ENCODE results near the gene MED26.

The MED26 gene

DNA sequence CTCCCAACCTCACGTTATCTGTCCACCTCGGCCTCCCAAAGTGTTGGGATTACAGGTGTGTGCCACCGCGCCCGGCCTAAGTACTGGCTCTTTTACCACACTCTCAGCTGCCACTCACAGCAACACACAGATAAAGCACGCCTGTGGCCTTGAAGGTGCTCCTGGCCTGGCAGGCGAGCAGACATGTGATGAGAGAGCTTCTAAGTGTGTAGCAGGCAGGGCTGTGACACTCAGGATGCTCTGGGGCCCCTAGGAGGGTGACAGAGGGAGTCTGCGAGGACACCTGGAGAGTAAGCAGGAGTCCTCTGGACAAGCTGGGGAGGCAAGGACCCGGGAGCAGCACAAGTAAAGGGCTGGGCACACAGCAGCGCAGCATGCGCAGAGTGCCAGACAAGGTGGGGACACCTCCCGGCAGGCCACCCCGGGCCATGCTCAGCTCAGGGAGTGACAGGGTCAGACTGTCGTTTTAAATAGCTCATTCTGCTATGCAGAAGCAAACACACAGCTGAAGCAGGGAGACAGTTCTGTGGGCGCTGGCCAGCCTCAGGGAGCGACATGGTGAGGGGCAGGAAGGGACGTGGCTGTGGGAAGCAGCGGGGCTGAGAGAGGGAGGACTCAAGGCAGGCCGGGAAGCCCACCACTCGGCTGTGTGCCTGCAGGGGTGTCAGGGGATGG, 26.5 kb downstream of the MED26 start:
- Histone ChIP-seq H3K4me3 (ENCODE audit: low read length) (no peak overlapping the region), H3K9me2 (replicated peaks; ENCODE audit: insufficient read depth, low read length) (no peaks in the 10 kb centered on the region), H3K9ac (ENCODE audit: low read length) (no peak overlapping the region), H3K27me3 (replicated peaks; ENCODE audit: insufficient read depth, low read length) (no peaks in the 10 kb centered on the region), H4K20me1 (ENCODE audit: insufficient read depth, low read length) (0 out of 2 replicates have a peak, but pooled peaks cover 11% of the 10 kb centered on the region), H2AFZ (ENCODE audit: low read length) (no peak overlapping the region), H3K79me2 (ENCODE audit: low read length) (peaks cover 99% of the 10 kb centered on the region), H3K4me2 (ENCODE audit: low read depth, low read length) (no peak overlapping the region), H3F3A (ENCODE audit: insufficient read depth, low read length) (peaks cover 18% of the 10 kb centered on the region; the same call in 1 of the 2 replicates), H3K36me3 (replicated peaks; ENCODE audit: insufficient read depth, low read length) (no peaks in the 10 kb centered on the region), H3K4me1 (ENCODE audit: low read length) (peaks cover 64% of the 10 kb centered on the region), H3K9me3 (replicated peaks; ENCODE audit: insufficient read depth, low read length) (no peaks in the 10 kb centered on the region), H3K27ac (ENCODE audit: low read length) (no peak overlapping the region)
- TF ChIP-seq EZH2phosphoT487 (IDR thresholded peaks at IDR 0.05; ENCODE audit: low read length) (no peak), EZH2 (optimal IDR thresholded peaks at IDR 0.05; ENCODE audit: low read depth, low read length) (no peak)
- TF ChIP-seq, protein P1, sequence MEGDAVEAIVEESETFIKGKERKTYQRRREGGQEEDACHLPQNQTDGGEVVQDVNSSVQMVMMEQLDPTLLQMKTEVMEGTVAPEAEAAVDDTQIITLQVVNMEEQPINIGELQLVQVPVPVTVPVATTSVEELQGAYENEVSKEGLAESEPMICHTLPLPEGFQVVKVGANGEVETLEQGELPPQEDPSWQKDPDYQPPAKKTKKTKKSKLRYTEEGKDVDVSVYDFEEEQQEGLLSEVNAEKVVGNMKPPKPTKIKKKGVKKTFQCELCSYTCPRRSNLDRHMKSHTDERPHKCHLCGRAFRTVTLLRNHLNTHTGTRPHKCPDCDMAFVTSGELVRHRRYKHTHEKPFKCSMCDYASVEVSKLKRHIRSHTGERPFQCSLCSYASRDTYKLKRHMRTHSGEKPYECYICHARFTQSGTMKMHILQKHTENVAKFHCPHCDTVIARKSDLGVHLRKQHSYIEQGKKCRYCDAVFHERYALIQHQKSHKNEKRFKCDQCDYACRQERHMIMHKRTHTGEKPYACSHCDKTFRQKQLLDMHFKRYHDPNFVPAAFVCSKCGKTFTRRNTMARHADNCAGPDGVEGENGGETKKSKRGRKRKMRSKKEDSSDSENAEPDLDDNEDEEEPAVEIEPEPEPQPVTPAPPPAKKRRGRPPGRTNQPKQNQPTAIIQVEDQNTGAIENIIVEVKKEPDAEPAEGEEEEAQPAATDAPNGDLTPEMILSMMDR (IDR thresholded peaks at IDR 0.05; ENCODE audit: low read length) = no peak
- no peak for DNase-seq

DNA sequence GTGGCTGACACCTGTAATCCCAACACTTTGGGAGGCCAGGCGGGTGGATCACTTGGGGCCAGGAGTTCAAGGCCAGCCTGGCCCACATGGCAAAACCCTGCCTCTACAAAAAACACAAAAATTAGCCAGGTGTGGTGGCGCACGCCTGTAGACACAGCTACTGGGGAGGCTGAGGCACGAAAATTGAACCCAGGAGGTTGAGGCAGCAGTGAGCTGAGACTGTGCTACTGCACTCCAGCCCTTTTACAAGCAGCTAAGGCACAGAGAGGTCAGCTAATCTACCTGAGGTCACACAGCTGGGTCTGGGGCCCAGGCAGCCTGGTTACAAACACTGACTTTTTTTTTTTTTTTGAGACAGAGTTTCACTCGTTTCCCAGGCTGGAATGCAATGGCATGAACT, 27.2 kb downstream of the MED26 start:
- Histone ChIP-seq H2AFZ (ENCODE audit: low read length) (no peak overlapping the region), H3K27me3 (replicated peaks; ENCODE audit: insufficient read depth, low read length) (no peaks in the 10 kb centered on the region), H4K20me1 (ENCODE audit: insufficient read depth, low read length) (0 out of 2 replicates have a peak, but pooled peaks cover 11% of the 10 kb centered on the region), H3K36me3 (replicated peaks; ENCODE audit: insufficient read depth, low read length) (no peaks in the 10 kb centered on the region), H3K4me2 (ENCODE audit: low read depth, low read length) (no peak overlapping the region), H3K4me3 (ENCODE audit: low read length) (no peak overlapping the region), H3K9me2 (replicated peaks; ENCODE audit: insufficient read depth, low read length) (no peaks in the 10 kb centered on the region), H3K4me1 (ENCODE audit: low read length) (peaks cover 67% of the 10 kb centered on the region), H3K9ac (ENCODE audit: low read length) (peak overlapping the region; percentile 26; the same call in 1 of the 2 replicates), H3F3A (ENCODE audit: insufficient read depth, low read length) (peaks cover 20% of the 10 kb centered on the region), H3K9me3 (replicated peaks; ENCODE audit: insufficient read depth, low read length) (no peaks in the 10 kb centered on the region), H3K79me2 (ENCODE audit: low read length) (peaks cover 100% of the 10 kb centered on the region), H3K27ac (ENCODE audit: low read length) (peak overlapping the region; percentile 86; the same call in 1 of the 2 replicates)
- DNase-seq = no peak
- TF ChIP-seq EZH2phosphoT487 (IDR thresholded peaks at IDR 0.05; ENCODE audit: low read length) (no peak), EZH2 (optimal IDR thresholded peaks at IDR 0.05; ENCODE audit: low read depth, low read length) (no peak)
- TF ChIP-seq, protein P1 (IDR thresholded peaks at IDR 0.05; ENCODE audit: low read length) = no peak

DNA sequence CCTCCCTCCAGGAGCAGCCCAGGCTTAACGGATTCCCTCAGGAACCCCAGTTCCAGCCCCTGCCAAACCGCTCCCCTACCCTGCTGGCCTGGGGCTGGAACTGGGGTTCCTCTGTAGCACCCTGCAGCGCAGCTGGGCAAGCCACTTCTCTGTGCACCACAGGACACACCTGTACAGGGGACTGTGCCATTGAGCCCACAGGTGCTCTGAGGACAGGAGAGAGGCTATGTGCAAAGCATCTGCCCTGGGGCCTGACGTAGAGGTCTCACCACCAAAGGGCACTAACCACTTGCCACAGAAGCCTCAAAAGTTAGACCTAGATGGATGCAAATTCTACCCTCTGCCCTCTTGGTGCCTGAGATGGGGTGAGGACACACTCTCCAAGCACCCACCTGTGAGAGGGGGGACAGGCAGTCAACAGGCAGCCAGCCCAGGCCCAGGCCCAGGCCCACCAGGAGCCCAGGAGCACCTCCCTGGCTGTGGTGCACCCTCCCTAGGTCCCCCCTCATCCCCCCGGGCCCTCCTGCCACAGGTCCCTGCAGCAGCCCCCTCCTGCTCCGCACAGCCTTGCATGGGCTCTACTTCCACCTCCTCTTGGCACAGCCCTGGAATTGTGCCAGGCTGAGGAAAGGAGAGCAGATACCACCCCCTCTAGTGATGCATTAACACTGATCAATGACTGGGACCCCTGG, 28.2 kb downstream of the MED26 start:
- H3K27ac ChIP-seq (ENCODE audit: low read length) = peak overlapping the region; percentile 86
- DNase-seq = peak; percentile 89
- H3K4me2 ChIP-seq (ENCODE audit: low read depth, low read length) = peak overlapping the region; percentile 8; the same call in 1 of the 2 replicates
- H3K79me2 ChIP-seq (ENCODE audit: low read length) = peaks cover 100% of the 10 kb centered on the region
- peaks cover 23% of the 10 kb centered on the region for H3F3A ChIP-seq (ENCODE audit: insufficient read depth, low read length)
- no peak overlapping the region for H3K4me3 ChIP-seq (ENCODE audit: low read length)
- H3K36me3 ChIP-seq (replicated peaks; ENCODE audit: insufficient read depth, low read length) = no peaks in the 10 kb centered on the region
- no peak overlapping the region for H2AFZ ChIP-seq (ENCODE audit: low read length)
- H3K9me2 ChIP-seq (replicated peaks; ENCODE audit: insufficient read depth, low read length) = no peaks in the 10 kb centered on the region
- H3K9ac ChIP-seq (ENCODE audit: low read length) = peak overlapping the region; percentile 26
- H4K20me1 ChIP-seq (ENCODE audit: insufficient read depth, low read length) = 0 out of 2 replicates have a peak, but pooled peaks cover 11% of the 10 kb centered on the region
- H3K27me3 ChIP-seq (replicated peaks; ENCODE audit: insufficient read depth, low read length) = no peaks in the 10 kb centered on the region
- H3K9me3 ChIP-seq (replicated peaks; ENCODE audit: insufficient read depth, low read length) = no peaks in the 10 kb centered on the region
- peaks cover 67% of the 10 kb centered on the region for H3K4me1 ChIP-seq (ENCODE audit: low read length)
- TF ChIP-seq EZH2 (optimal IDR thresholded peaks at IDR 0.05; ENCODE audit: low read depth, low read length) (no peak), EZH2phosphoT487 (IDR thresholded peaks at IDR 0.05; ENCODE audit: low read length) (no peak)
- TF ChIP-seq, protein P1 (IDR thresholded peaks at IDR 0.05; ENCODE audit: low read length) = no peak
